Heart right ventricle (tissue), 16 donors: ENCODE results near the gene CTDP1. TPM values are rescaled to one million over a fixed set of nuclear protein-coding genes. Genes with fewer than 3 reads are reported as not detected.

Source experiments
- ATAC-seq, 8 donors: fragments of 200-7000 bp; cut with Tn5 transposase; one replicate each; pipeline ENCODE4 v1.9.1; 2020; ENCODE audit warnings: mild to moderate bottlenecking in 8 of 8, moderate library complexity in 8 of 8, moderate number of reproducible peaks in 1 of 8
- DNase-seq, 2 donors: peaks; one replicate each; pipeline ENCODE4 v3.0.0-alpha.2; 2020
- H3K27ac ChIP-seq, 10 donors: fragments of 200-600 bp; sonication (generic) in 2 of 10; one replicate each; pipeline versions ENCODE4 v1.5.0 to v1.8.0; 2020 to 2022; ENCODE audit warnings: mild to moderate bottlenecking in 3 of 10
- H3K27me3 ChIP-seq, 7 donors: fragments of 200-600 bp; one replicate each; pipeline ENCODE4 v1.8.0; 2021 to 2022; ENCODE audit warnings: mild to moderate bottlenecking in 2 of 7
- H3K36me3 ChIP-seq, 9 donors: fragments of 200-600 bp; sonication (generic) in 1 of 9; one replicate each; pipeline versions ENCODE4 v1.5.0 to v1.8.0; 2020 to 2022; ENCODE audit warnings: mild to moderate bottlenecking in 2 of 9
- H3K4me1 ChIP-seq, 9 donors: fragments of 200-600 bp; sonication (generic) in 1 of 9; one replicate each; pipeline versions ENCODE4 v1.5.0 to v1.8.0; 2020 to 2022; ENCODE audit warnings: mild to moderate bottlenecking in 4 of 9
- H3K4me3 ChIP-seq, 10 donors: fragments of 200-600 bp; sonication (generic) in 2 of 10; one replicate each; pipeline versions ENCODE4 v1.5.0 to v1.8.0; 2020 to 2022; ENCODE audit warnings: mild to moderate bottlenecking in 7 of 10, moderate library complexity in 2 of 10
- H3K9me3 ChIP-seq, 11 donors: fragments of 200-600 bp in 10 of 11; sonication (generic) in 2 of 11; one replicate each; pipeline versions ENCODE4 v1.5.0 to v1.8.0; 2013 to 2022; ENCODE audit warnings: mild to moderate bottlenecking in 2 of 11, control low read depth in 1 of 11, moderate library complexity in 1 of 11
- WGBS, 2 donors: extraction: QIAGEN DNeasy Blood & Tissue Kit; methylation state at CpG; one replicate each; pipeline ENCODE4 v1.1.7; 2013; ENCODE audit warnings: inconsistent platforms in 1 of 2; 5-methylcytosine and 5-hydroxymethylcytosine counted together
- intact Hi-C, 10 donors: fragments of 100-400 bp; cut with DNase I; formaldehyde crosslinking; loops; one replicate each; pipeline versions ENCODE4 v1.11.1 to v1.14.2; 2022
- polyA plus RNA-seq, 2 donors: library from polyadenylated mRNA; stranded (reverse); fragments of 200-250 nt; gene quantifications; one replicate each; pipeline ENCODE4 v1.2.3, GENCODE V29; 2013
- total RNA-seq, 10 donors: library from RNA; stranded (reverse); fragmentation: NEBNext Ultra II Directional in 3 of 10; extraction: Animal tissue kit (Norgen Biotek cat#: 25700) in 3 of 10; gene quantifications; one replicate each; pipeline versions ENCODE4 v1.2.1 to v1.2.4, GENCODE V29; 2021 to 2023
- TF ChIP-seq, protein P1 (sequence below), 9 donors: fragments of 200-600 bp; sonication (generic) in 2 of 9; IDR thresholded peaks; one replicate each; pipeline versions ENCODE4 v1.5.0 to v1.8.0; 2021 to 2022; ENCODE audit warnings: antibody characterized with exemption in 9 of 9, mild to moderate bottlenecking in 5 of 9, moderate library complexity in 1 of 9
- donor health status: Arrhythmogenic right ventricular cardiomyopathy.
- donor health status: ischemic (EF 13 %, LVEDD 7.1; RV severe dilation, severe dysfunction).
- donor health status: healthy with polysubstance abuse.
- donor health status: DM: no; HTN: yes; CAD: no.
- donor health status: DM: no; HTN: no; CAD: no.
- donor health status: ischemic (EF 25% LVEDD 6.9; RV normal size, moderate dysfunction).
- donor health status: ischemic (EF 25% LVEDD 5.7; RV mildly dilated, moderate dysfunction).
- donor health status: healthy.
- donor health status: DM: yes; HTN: yes; CAD: no.
- donor health status: Ischemic cardiomyopathy.
- donor health status: ischemic (EF 35%, LVEDD 5.7; RV mildly dilated, moderate dysfunction).
- donor health status: nonischemic (EF 11% LVEDD 7.7; RV severe dilation, severe dysfunction).
- donor health status: DM: yes; HTN: yes; CAD: no.
- donor health status: PGD.
- donor health status: ischemic (EF 29% LVEDD 5.4; RV normal size, mild dysfunction).
- donor health status: nonischemic (EF 23%, LVEDD 6.1; RV moderate dilation, normal function).

Gene CTDP1
- total and polyA plus RNA-seq, 12 donors: 6.8 to 12.5 (median 9.3) TPM

DNA sequence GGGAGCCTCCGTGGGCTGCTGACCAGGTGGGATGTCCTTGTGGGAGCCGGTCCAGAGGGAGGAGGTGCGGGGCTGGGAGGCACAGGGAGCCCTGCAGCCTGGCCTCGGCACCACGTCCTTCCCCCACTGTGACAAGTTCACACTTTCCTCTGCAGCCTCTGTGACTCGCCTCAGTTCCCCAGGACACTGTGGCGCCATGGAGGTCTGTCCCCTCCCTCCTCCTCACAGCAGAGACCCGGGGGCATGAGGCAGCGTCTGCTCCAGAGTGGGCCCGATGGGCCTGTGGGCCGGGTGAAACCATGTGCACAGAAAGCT lies 90.9 kb downstream of the CTDP1 start:
- TF ChIP-seq, protein P1, sequence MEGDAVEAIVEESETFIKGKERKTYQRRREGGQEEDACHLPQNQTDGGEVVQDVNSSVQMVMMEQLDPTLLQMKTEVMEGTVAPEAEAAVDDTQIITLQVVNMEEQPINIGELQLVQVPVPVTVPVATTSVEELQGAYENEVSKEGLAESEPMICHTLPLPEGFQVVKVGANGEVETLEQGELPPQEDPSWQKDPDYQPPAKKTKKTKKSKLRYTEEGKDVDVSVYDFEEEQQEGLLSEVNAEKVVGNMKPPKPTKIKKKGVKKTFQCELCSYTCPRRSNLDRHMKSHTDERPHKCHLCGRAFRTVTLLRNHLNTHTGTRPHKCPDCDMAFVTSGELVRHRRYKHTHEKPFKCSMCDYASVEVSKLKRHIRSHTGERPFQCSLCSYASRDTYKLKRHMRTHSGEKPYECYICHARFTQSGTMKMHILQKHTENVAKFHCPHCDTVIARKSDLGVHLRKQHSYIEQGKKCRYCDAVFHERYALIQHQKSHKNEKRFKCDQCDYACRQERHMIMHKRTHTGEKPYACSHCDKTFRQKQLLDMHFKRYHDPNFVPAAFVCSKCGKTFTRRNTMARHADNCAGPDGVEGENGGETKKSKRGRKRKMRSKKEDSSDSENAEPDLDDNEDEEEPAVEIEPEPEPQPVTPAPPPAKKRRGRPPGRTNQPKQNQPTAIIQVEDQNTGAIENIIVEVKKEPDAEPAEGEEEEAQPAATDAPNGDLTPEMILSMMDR (IDR thresholded peaks at IDR 0.05): no peak
- no peak for DNase-seq
- 59 to 64% methylated on average over 11 of the region's 11 CpGs for WGBS, 2 donors

DNA sequence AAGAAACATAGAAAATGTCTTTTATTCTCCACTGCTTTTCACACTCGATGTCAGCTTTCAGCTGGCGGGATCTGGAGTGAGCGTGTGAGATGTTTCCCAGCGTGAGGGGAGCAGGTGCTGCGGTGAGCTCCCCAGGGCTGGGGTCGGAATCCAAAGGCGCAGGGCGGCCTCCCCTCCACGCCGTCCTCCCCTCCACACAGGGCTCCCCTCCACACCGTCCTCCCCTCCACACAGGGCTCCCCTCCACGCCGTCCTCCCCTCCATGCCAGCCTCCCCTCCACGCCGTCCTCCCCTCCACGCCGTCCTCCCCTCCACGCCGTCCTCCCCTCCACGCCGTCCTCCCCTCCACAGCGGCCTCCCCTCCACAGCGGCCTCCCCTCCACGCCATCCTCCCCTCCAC lies 91.2 kb downstream of the CTDP1 start:
- intact Hi-C loops: loop anchor here in 1 of 10 donors (10.0 kb wide), 1 partner anchor 64 kb away; no protein-coding TSS in a partner anchor
- ATAC-seq (no peak), DNase-seq (no peak)
- no peak overlapping the region for H3K4me3 ChIP-seq
- H3K36me3 ChIP-seq: no peaks in the 10 kb centered on the region
- H3K9me3 ChIP-seq: peaks cover 0 to 36% (median 9%) of the 10 kb centered on the region in 11 donors
- 73 to 90% methylated on average over 11 to 24 of the region's 24 CpGs for WGBS, 2 donors
- TF ChIP-seq, protein P1 (IDR thresholded peaks at IDR 0.05): no peak
- no peaks in the 10 kb centered on the region for H3K4me1 ChIP-seq
- no peak overlapping the region for H3K27ac ChIP-seq
- H3K27me3 ChIP-seq: peaks cover 0 to 51% (median 14%) of the 10 kb centered on the region in 7 donors

More for the DNA sequence above, 90.9 kb downstream of the CTDP1 start:
- intact Hi-C loops: loop anchor here in 1 of 10 donors (10.0 kb wide), 1 partner anchor 64 kb away; no protein-coding TSS in a partner anchor
- ATAC-seq: no peak
- Histone ChIP-seq H3K36me3 (no peaks in the 10 kb centered on the region), H3K4me3 (no peak overlapping the region), H3K27ac (no peak overlapping the region), H3K27me3 (peaks cover 0 to 47% (median 11%) of the 10 kb centered on the region in 7 donors), H3K9me3 (peaks cover 0 to 36% (median 9%) of the 10 kb centered on the region in 11 donors), H3K4me1 (no peaks in the 10 kb centered on the region)

DNA sequence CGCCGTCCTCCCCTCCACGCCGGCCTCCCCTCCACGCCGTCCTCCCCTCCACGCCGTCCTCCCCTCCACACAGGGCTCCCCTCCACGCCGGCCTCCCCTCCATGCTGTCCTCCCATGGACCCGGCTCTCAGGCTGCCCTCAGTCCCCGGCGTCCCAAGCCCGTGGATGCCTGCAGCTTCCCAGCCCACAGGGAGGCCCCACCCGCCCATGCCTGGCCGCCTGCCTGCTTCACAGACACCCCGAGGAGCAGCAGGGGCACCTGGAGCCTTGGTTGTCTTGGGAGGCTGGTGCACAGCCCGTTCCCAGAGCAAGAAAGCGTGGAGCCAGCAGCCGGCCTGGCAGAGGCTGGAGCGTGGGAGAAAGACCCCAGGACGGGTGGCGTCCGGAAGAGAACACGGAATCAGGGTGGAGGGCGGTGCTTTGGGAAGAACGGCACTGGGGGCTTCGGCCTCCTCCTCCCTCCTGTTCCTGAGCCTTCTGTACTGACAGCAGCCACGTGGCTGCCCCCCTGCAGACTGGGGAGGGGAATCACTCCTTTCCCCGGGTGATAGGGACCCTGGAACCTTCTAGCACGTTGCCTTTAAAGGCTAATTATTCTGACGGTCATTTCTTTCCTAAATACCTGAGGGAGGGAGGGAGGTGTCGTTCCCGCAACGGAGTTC lies 92.0 kb downstream of the CTDP1 start:
- H3K27me3 ChIP-seq: peaks cover 0 to 47% (median 16%) of the 10 kb centered on the region in 7 donors
- ATAC-seq (no peak), DNase-seq (no peak)
- H3K27ac ChIP-seq: no peak overlapping the region
- no peak overlapping the region for H3K4me3 ChIP-seq
- H3K4me1 ChIP-seq: no peaks in the 10 kb centered on the region
- WGBS, 2 donors: 73 to 75% methylated on average over 31 to 35 of the region's 35 CpGs
- TF ChIP-seq, protein P1 (IDR thresholded peaks at IDR 0.05): no peak
- H3K36me3 ChIP-seq: no peaks in the 10 kb centered on the region
- intact Hi-C loops: loop anchor here in 1 of 10 donors (10.0 kb wide), 1 partner anchor 63 kb away; no protein-coding TSS in a partner anchor
- peaks cover 0 to 36% (median 9%) of the 10 kb centered on the region in 11 donors for H3K9me3 ChIP-seq

DNA sequence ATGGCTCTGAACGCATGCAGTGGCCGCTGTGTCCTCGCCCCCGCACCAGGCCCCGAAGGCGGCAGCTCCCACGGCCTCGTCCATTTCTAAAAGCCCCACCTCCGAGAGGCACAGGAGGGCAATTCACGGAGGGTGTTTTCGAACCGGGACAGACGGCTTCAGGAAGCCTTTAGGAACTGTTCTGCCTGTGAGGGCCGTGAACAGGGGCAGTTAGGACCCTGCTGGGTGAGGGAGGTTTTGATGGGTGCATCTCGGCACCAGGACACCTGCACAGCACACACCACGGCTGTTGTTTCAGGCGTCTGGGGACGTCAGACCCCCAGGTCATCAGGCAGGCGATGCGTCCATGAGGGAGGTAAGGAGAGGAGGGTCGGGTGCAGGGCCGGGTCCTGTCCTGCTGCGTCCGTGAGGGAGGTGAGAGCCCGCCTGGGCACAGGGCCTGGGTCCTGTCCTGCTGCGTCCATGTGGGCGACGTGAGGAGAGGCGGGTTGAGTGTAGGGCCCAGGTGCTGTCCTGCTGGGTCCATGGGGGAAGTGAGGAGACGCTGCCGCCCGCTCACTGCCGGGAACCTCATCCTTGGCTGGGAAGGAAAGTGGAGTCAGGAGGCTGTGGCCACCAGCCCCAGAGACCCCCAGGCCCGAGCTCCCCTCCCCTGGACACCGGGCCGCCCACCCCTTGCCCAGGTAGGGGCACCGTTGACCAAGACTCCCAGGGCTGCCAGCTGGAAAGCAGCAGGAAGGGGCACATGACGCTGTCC lies 92.7 kb downstream of the CTDP1 start:
- Histone ChIP-seq H3K27ac (no peak overlapping the region), H3K36me3 (no peaks in the 10 kb centered on the region), H3K4me1 (no peaks in the 10 kb centered on the region), H3K4me3 (no peak overlapping the region), H3K9me3 (peaks cover 0 to 34% (median 9%) of the 10 kb centered on the region in 11 donors), H3K27me3 (peaks cover 0 to 46% (median 16%) of the 10 kb centered on the region in 7 donors)
- DNase-seq (no peak), ATAC-seq (peak in 1 of 8 donors; percentile 30)
- intact Hi-C loops: loop anchor here in 1 of 10 donors (10.0 kb wide), 1 partner anchor 63 kb away; no protein-coding TSS in a partner anchor
- 79 to 81% methylated on average over 34 to 38 of the region's 38 CpGs for WGBS, 2 donors
- TF ChIP-seq, protein P1 (IDR thresholded peaks at IDR 0.05): no peak
